Heart left ventricle (tissue), 13 donors: ENCODE data around the gene GRIK1.

ENCODE experiments used
- POLR2A ChIP-seq, 2 donors: fragments of 450-650 bp; IDR thresholded peaks; one replicate each; pipeline ENCODE4 v1.6.1; 2017; ENCODE audit warnings: antibody characterized with exemption in 2 of 2, mild to moderate bottlenecking in 2 of 2, moderate library complexity in 2 of 2
- TF ChIP-seq, protein P1 (sequence below), 12 donors: fragments of 200-600 bp; sonication (generic) in 4 of 12; IDR thresholded peaks; one replicate each; pipeline versions ENCODE4 v1.5.0 to v1.8.0; 2018 to 2022; ENCODE audit warnings: antibody characterized with exemption in 12 of 12, mild to moderate bottlenecking in 5 of 12
- donor health status: ischemic (EF 13 %, LVEDD 7.1; RV severe dilation, severe dysfunction).
- donor health status: DM: no; HTN: yes; CAD: no.
- donor health status: DM: no; HTN: no; CAD: no.
- donor health status: ischemic (EF 25% LVEDD 6.9; RV normal size, moderate dysfunction).
- donor health status: ischemic (EF 25% LVEDD 5.7; RV mildly dilated, moderate dysfunction).
- donor health status: ischemic (EF 35%, LVEDD 5.7; RV mildly dilated, moderate dysfunction).
- donor health status: nonischemic (EF 11% LVEDD 7.7; RV severe dilation, severe dysfunction).
- donor health status: DM: yes; HTN: yes; CAD: no.
- donor health status: PGD.
- donor health status: ischemic (EF 29% LVEDD 5.4; RV normal size, mild dysfunction).
- donor health status: nonischemic (EF 23%, LVEDD 6.1; RV moderate dilation, normal function).

GRCh38 chr21:29660047-29660720 is 279.6 kb downstream of the GRIK1 start:
- TF ChIP-seq, protein P1, sequence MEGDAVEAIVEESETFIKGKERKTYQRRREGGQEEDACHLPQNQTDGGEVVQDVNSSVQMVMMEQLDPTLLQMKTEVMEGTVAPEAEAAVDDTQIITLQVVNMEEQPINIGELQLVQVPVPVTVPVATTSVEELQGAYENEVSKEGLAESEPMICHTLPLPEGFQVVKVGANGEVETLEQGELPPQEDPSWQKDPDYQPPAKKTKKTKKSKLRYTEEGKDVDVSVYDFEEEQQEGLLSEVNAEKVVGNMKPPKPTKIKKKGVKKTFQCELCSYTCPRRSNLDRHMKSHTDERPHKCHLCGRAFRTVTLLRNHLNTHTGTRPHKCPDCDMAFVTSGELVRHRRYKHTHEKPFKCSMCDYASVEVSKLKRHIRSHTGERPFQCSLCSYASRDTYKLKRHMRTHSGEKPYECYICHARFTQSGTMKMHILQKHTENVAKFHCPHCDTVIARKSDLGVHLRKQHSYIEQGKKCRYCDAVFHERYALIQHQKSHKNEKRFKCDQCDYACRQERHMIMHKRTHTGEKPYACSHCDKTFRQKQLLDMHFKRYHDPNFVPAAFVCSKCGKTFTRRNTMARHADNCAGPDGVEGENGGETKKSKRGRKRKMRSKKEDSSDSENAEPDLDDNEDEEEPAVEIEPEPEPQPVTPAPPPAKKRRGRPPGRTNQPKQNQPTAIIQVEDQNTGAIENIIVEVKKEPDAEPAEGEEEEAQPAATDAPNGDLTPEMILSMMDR (IDR thresholded peaks at IDR 0.05): no peak
- no peak for TF ChIP-seq POLR2A (IDR thresholded peaks at IDR 0.05)
